ENCODE measurements around the gene SUN5. TPM values are rescaled to one million over a fixed set of nuclear protein-coding genes. Genes with fewer than 3 reads are reported as not detected.

SUN5 gene
- total RNA-seq, 1 experiment from 2014 or later, result not detected

DNA sequence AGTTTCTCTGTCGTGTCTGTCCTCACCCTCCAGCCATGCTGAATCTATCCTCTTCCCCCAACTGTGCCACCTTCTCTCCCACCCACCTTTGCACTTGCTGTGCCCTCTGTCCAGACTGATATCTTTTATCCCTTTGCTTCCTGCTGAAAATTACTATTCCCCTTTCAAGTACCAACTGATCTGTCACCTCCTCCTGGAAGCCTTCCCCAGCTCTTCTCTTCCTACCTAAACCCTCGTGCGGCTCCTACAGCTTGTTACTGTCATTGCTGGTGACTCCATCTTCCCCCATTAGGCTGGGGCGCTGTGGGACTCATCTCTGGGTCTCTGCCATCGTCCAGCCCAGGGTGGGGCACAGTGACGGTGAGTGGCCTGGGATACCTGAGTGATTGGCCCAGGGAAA lies 28.3 kb upstream of the SUN5 start:
- no CpG with 5 or more reads among the region's 6 CpGs for WGBS (ENCODE audit: extremely low coverage, insufficient read length, low lambda C conversion rate)
- H3K4me1 ChIP-seq (ENCODE audit: insufficient read depth, low read length), result no peaks in the 10 kb centered on the region
- no peak overlapping the region for H3K23ac ChIP-seq (ENCODE audit: insufficient read length, low read depth, low read length)
- H4K20me1 ChIP-seq (ENCODE audit: control insufficient read depth, insufficient read depth, insufficient read length), result no peaks in the 10 kb centered on the region
- Mint-ChIP-seq H3K36me3 (ENCODE audit: insufficient read depth in 1 of 3, low read depth in 3 of 3) (no peaks in the 10 kb centered on the region), H3K27me3 (ENCODE audit: low read depth) (peaks cover 13% of the 10 kb centered on the region), H3K27ac (no peak overlapping the region), H3K4me1 (no peaks in the 10 kb centered on the region), H3K9me3 (peaks cover 2 to 4% of the 10 kb centered on the region in 2 experiments; a peak in 2 of 5 replicates), H3K4me3 (no peak overlapping the region)
- no peak overlapping the region for H2BK15ac ChIP-seq (ENCODE audit: low read depth, low read length)
- no peak overlapping the region for H2BK5ac ChIP-seq (ENCODE audit: insufficient read length, low read length)
- no peak for DNase-seq
- H3K9me3 ChIP-seq (ENCODE audit: control insufficient read depth, low read depth, low read length), result no peaks in the 10 kb centered on the region
- H3T11ph ChIP-seq (ENCODE audit: low read length), result no peak overlapping the region
- H3K56ac ChIP-seq (ENCODE audit: insufficient read length, low read depth, low read length), result no peak overlapping the region
- H3K23me2 ChIP-seq (ENCODE audit: insufficient read length, low read depth, low read length, poor library complexity, severe bottlenecking), result no peaks in the 10 kb centered on the region
- no peak overlapping the region for H3K27ac ChIP-seq (ENCODE audit: insufficient read length, low read depth, low read length)
- H4K91ac ChIP-seq (ENCODE audit: insufficient read length, low read depth, low read length), result no peak overlapping the region
- no peak overlapping the region for H3K18ac ChIP-seq (ENCODE audit: insufficient read length, low read depth, low read length)
- H2BK12ac ChIP-seq (ENCODE audit: insufficient read length, low read depth, low read length), result no peak overlapping the region
- H4K8ac ChIP-seq (replicated peaks; ENCODE audit: insufficient read length, low read depth, low read length), result no peak overlapping the region
- no peak overlapping the region for H3K4me2 ChIP-seq (ENCODE audit: insufficient read depth, insufficient read length, low read length)
- H2BK20ac ChIP-seq (ENCODE audit: low read depth, low read length, poor library complexity, severe bottlenecking), result no peak overlapping the region
- no peaks in the 10 kb centered on the region for H3K79me1 ChIP-seq (ENCODE audit: insufficient read depth, low read depth, low read length, poor library complexity, severe bottlenecking)
- H3K79me2 ChIP-seq (ENCODE audit: insufficient read depth, low read length), result no peaks in the 10 kb centered on the region
- TF ChIP-seq, protein P1, sequence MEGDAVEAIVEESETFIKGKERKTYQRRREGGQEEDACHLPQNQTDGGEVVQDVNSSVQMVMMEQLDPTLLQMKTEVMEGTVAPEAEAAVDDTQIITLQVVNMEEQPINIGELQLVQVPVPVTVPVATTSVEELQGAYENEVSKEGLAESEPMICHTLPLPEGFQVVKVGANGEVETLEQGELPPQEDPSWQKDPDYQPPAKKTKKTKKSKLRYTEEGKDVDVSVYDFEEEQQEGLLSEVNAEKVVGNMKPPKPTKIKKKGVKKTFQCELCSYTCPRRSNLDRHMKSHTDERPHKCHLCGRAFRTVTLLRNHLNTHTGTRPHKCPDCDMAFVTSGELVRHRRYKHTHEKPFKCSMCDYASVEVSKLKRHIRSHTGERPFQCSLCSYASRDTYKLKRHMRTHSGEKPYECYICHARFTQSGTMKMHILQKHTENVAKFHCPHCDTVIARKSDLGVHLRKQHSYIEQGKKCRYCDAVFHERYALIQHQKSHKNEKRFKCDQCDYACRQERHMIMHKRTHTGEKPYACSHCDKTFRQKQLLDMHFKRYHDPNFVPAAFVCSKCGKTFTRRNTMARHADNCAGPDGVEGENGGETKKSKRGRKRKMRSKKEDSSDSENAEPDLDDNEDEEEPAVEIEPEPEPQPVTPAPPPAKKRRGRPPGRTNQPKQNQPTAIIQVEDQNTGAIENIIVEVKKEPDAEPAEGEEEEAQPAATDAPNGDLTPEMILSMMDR (conservative IDR thresholded peaks at IDR 0.05), result no peak
- no peak overlapping the region for H3K14ac ChIP-seq (ENCODE audit: insufficient read depth, low read length)
- no peak overlapping the region for H3K4ac ChIP-seq (ENCODE audit: low read depth, low read length)
- H2AK5ac ChIP-seq (ENCODE audit: insufficient read length, low read length), result no peak overlapping the region
- H2BK120ac ChIP-seq (ENCODE audit: low read depth, low read length, poor library complexity, severe bottlenecking), result no peak overlapping the region
- H3K9ac ChIP-seq (ENCODE audit: extremely low read depth, insufficient read length, low read length), result no peak overlapping the region
- H4K5ac ChIP-seq (ENCODE audit: insufficient read length, low read depth, low read length), result no peak overlapping the region
- no peaks in the 10 kb centered on the region for H3K27me3 ChIP-seq (ENCODE audit: insufficient read depth, low read length)
- H2AFZ ChIP-seq (ENCODE audit: low read length), result no peak overlapping the region
